OCI-LY3 (cell line): ENCODE results near the gene OPCML.

Experiments
- H2AFZ ChIP-seq: fragments of 200-600, 300-600 bp; shearing (Covaris generic); 2 replicates; pipeline ENCODE4 v1.6.0; 2014; ENCODE audit warnings: antibody characterized with exemption, low read depth, low read length
- H3K27ac ChIP-seq: fragments of 200-600, 300-600 bp; sonication (generic); 2 replicates; pipeline ENCODE4 v1.5.1; 2014; ENCODE audit warnings: mild to moderate bottlenecking, low read length, moderate library complexity, mixed read lengths
- H3K27me3 ChIP-seq: fragments of 200-600, 300-600 bp; sonication (generic); 2 replicates; pipeline ENCODE4 v1.6.1; 2014; ENCODE audit warnings: low read depth, low read length, mixed read lengths
- H3K36me3 ChIP-seq: fragments of 200-600, 300-600 bp; sonication (generic); replicated peaks from 2 replicates; pipeline ENCODE3; 2014; ENCODE audit warnings: low read depth, low read length, mixed read lengths
- H3K4me1 ChIP-seq: fragments of 300-600, 200-600 bp; sonication (generic); 2 replicates; pipeline ENCODE4 v1.6.1; 2014; ENCODE audit warnings: low read length, mixed read lengths
- H3K4me2 ChIP-seq: fragments of 200-600, 300-600 bp; sonication (generic); 2 replicates; pipeline ENCODE4 v1.6.1; 2014; ENCODE audit warnings: low read length, mixed read lengths
- H3K4me3 ChIP-seq: fragments of 300-600, 200-600 bp; sonication (generic); 2 replicates; pipeline ENCODE4 v1.5.1; 2014; ENCODE audit warnings: antibody characterized with exemption, mild to moderate bottlenecking, low read length, moderate library complexity
- H3K79me2 ChIP-seq: fragments of 300-600, 200-600 bp; shearing (Covaris generic); 2 replicates; pipeline ENCODE4 v1.6.1; 2014; ENCODE audit warnings: mild to moderate bottlenecking, low read length, mixed read lengths
- H3K9ac ChIP-seq: fragments of 300-600, 200-600 bp; shearing (Covaris generic); 2 replicates; pipeline ENCODE4 v1.6.0; 2014; ENCODE audit warnings: mild to moderate bottlenecking, low read length, moderate library complexity
- H3K9me3 ChIP-seq: fragments of 200-600, 300-600 bp; shearing (Covaris generic); 2 replicates; pipeline ENCODE4 v1.6.1; 2014; ENCODE audit warnings: low read length, mixed read lengths; ENCODE audit not compliant: insufficient read depth
- H4K20me1 ChIP-seq: fragments of 200-600, 300-600 bp; sonication (generic); 2 replicates; pipeline ENCODE4 v1.6.1; 2016; ENCODE audit warnings: low read length, mixed read lengths; ENCODE audit not compliant: insufficient read depth
- EZH2phosphoT487 ChIP-seq: fragments of 200-600 bp; shearing (Covaris generic); IDR thresholded peaks from 2 replicates; pipeline ENCODE4 v1.6.1; 2018; ENCODE audit warnings: antibody characterized with exemption, mixed run types, low read depth
- TF ChIP-seq, protein P1 (sequence below): fragments of 200-600, 300-600 bp; sonication (generic); IDR thresholded peaks from 2 replicates; pipeline ENCODE4 v1.5.1; 2014; ENCODE audit warnings: antibody characterized with exemption, low read length, low read depth

The OPCML gene

DNA sequence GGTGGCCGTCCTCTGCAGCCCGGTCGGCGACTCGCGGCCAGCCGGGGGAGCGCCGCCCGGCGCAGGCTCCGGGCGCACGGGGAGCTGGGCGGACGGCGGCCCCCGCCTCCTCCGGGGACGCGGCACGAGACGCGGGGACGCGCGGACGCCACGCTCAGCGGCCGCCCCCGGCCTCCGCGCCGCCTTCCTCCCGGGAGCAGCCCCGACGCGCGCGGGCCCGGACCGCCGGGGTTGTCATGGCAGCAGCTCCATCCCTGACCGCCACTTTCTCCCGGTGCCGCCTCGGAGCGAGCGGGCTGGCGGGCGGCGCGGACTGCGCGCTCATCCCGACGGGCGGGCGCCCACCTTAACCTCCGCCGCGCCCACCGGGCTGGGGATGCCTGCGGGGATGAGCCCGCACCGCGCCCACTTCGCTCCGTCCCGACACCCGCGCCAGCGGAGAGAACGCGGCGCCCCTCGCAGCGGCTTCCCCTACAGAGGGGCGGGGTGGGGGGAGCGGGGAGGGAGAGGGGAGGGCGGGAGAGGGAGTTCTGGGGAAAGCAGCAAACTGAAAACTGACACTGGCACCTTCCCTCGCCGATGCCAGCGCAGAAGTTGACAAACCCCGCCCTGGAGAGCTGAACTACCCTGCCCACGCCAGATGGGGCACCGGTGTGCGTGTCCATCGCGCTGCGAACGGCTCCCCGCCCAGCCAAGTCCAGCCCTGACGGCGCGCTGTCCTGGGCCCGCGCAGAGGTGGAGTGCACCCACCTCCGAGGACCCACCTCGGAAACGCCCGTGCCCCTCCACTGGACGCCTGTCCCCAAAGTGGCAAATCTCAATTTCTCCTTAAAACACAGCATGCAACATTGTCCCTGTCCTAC lies 588.4 kb downstream of the OPCML start:
- Histone ChIP-seq H3K36me3 (no peaks in the 10 kb centered on the region), H3K9ac (no peak overlapping the region), H2AFZ (no peak overlapping the region), H3K9me3 (no peaks in the 10 kb centered on the region), H4K20me1 (no peaks in the 10 kb centered on the region), H3K4me2 (no peak overlapping the region), H3K27ac (no peak overlapping the region), H3K27me3 (no peaks in the 10 kb centered on the region), H3K4me3 (no peak overlapping the region), H3K4me1 (no peaks in the 10 kb centered on the region), H3K79me2 (no peaks in the 10 kb centered on the region)
- TF ChIP-seq, protein P1, sequence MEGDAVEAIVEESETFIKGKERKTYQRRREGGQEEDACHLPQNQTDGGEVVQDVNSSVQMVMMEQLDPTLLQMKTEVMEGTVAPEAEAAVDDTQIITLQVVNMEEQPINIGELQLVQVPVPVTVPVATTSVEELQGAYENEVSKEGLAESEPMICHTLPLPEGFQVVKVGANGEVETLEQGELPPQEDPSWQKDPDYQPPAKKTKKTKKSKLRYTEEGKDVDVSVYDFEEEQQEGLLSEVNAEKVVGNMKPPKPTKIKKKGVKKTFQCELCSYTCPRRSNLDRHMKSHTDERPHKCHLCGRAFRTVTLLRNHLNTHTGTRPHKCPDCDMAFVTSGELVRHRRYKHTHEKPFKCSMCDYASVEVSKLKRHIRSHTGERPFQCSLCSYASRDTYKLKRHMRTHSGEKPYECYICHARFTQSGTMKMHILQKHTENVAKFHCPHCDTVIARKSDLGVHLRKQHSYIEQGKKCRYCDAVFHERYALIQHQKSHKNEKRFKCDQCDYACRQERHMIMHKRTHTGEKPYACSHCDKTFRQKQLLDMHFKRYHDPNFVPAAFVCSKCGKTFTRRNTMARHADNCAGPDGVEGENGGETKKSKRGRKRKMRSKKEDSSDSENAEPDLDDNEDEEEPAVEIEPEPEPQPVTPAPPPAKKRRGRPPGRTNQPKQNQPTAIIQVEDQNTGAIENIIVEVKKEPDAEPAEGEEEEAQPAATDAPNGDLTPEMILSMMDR, result no peak
- no peak for TF ChIP-seq EZH2phosphoT487

DNA sequence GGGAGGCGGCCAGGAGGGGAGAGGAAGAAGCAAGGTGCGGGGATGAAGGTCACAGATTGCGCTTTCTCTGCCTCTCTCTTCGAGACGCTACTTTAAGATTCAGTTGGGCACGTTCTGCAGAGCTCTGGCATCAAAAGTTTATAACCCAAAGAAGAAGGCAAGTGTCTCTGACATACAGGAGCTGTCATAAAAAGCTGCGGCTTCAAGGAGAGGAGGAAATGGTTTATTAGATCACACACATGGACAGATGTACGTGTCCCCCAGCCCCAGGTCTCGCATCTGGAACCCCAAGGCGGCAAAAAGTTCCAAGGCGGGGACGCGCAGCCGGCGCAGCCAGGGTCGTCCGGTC lies 589.0 kb downstream of the OPCML start:
- H3K27me3 ChIP-seq, result no peaks in the 10 kb centered on the region
- H3K4me1 ChIP-seq, result no peaks in the 10 kb centered on the region
- TF ChIP-seq, protein P1, result no peak
- no peak for TF ChIP-seq EZH2phosphoT487
- no peak overlapping the region for H3K4me2 ChIP-seq
- no peaks in the 10 kb centered on the region for H3K9me3 ChIP-seq
- no peak overlapping the region for H2AFZ ChIP-seq
- H3K79me2 ChIP-seq, result no peaks in the 10 kb centered on the region
- no peaks in the 10 kb centered on the region for H3K36me3 ChIP-seq
- no peaks in the 10 kb centered on the region for H4K20me1 ChIP-seq
- no peak overlapping the region for H3K9ac ChIP-seq
- H3K4me3 ChIP-seq, result no peak overlapping the region
- H3K27ac ChIP-seq, result no peak overlapping the region

DNA sequence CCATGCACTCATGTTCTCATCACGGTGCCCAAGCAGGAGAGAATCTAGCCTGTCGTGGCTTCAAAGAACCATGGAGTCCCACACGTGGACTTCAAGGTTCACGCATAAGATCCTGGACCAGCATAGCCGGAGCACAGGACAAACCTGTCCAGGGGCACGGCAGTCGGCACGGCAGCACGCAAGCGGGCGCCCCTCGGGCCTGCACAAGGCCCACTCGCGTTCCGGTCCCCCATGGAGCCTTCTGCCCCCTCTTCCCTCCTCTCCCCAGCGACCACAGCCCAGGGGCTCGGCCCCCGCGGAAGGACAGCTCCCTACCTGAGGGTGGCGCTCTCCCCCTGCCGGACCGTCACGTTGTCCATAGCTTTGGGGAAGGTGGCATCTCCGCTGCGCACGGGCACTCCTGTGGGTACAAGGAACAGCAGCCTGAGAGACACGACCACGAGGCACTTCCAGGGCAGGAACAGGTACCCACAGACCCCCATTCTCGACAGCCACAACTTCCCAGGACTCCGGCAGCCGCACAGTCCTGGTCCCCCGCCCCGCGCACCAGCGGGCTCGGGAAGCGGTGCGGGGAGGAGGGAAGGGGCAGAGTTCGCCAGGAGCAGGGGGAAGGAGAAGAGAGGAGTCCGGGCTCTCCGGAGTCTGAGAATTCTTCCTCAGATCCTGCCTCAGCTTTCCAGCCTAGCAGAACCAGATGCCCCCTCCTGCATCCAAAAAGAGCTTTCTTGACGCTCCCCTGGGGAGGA lies 589.5 kb downstream of the OPCML start:
- Histone ChIP-seq H3K4me1 (no peaks in the 10 kb centered on the region), H2AFZ (no peak overlapping the region), H3K36me3 (no peaks in the 10 kb centered on the region), H3K79me2 (no peaks in the 10 kb centered on the region), H3K27me3 (no peaks in the 10 kb centered on the region), H3K27ac (no peak overlapping the region), H3K4me3 (no peak overlapping the region), H3K9me3 (no peaks in the 10 kb centered on the region), H4K20me1 (no peaks in the 10 kb centered on the region), H3K4me2 (no peak overlapping the region), H3K9ac (no peak overlapping the region)
- TF ChIP-seq, protein P1, result no peak
- TF ChIP-seq EZH2phosphoT487, result no peak

DNA sequence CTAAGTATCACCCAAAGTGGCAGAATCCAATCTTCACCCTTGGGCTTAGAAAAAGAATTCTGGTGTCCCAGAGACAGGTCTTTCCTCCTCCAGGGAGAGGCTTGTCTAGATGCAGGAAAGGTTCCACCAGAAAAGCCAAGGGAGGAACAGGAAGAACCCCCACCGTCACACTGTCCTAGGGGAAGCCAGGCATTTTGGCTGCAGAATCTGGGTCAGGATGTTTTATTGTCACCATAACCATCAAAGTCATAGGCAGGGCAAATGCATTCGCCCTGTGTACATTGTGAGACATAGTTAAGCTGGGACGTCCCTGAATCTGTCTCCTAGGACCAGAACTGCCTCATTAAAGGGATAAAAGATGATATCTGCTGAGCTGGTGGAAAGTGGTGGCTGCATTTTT lies 590.5 kb downstream of the OPCML start:
- Histone ChIP-seq H3K9me3 (no peaks in the 10 kb centered on the region), H3K27me3 (no peaks in the 10 kb centered on the region), H4K20me1 (no peaks in the 10 kb centered on the region), H3K36me3 (no peaks in the 10 kb centered on the region), H3K27ac (no peak overlapping the region), H3K4me1 (no peaks in the 10 kb centered on the region), H3K4me3 (no peak overlapping the region), H3K79me2 (no peaks in the 10 kb centered on the region), H3K4me2 (no peak overlapping the region), H2AFZ (no peak overlapping the region), H3K9ac (no peak overlapping the region)
- TF ChIP-seq, protein P1, result no peak
- no peak for TF ChIP-seq EZH2phosphoT487
